ENCODE results near the gene GRID1. TPM values are rescaled to one million over a fixed set of nuclear protein-coding genes. Genes with fewer than 3 reads are reported as not detected.

The GRID1 gene
- total RNA-seq, 1 experiment from 2014 or later, result not detected

DNA sequence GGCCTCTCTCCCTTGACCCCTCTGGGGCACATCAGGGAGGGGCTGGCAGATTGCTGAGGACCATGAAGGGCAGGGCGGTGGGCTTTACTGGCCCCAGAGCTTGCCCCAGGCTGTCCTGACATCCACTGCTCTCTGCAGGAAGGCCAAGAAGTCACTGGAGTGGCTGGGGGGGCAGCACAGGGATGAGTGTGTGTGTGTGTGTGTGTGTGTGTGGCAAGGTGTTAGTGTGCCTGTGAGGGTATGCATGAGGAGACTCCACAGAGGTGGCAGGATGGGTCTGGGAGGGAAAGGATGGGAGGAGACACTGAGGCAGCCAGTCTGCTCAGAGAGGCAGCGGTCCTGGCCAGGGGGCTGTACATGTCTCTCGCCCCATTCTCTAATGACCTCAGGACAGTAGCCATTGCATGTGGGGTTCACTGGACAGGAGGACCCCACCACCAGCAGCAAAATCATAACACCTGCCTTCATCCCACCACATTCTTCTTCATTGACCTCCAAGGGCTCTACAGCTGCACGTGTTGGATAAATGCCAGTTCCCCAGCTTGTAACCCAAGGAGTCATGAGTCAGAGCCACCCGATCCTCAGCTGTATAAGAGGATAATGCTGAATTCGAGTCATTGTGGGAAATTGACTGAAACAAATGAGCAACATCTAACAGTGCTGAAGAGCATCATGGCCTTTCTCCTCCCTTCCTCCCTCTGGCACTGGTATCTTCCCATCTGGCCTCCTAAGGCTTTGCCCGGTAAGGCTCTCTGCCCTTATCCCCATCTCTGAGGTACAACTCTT is 720.5 kb downstream of the GRID1 start:
- H3K79me2 ChIP-seq (ENCODE audit: low read depth), result no peaks in the 10 kb centered on the region
- peaks cover 35% of the 10 kb centered on the region for H3F3A ChIP-seq (ENCODE audit: insufficient read depth, low read depth)
- DNase-seq, result peak in 1 of 2 experiments; percentile 50
- H3K9me2 ChIP-seq (ENCODE audit: insufficient read depth), result no peaks in the 10 kb centered on the region
- POLR2A ChIA-PET (ENCODE audit: unreplicated experiment), result no interaction called here
- intact Hi-C loops (cut with micrococcal nuclease; ENCODE audit: unreplicated experiment), result no loop called here
- H3K27me3 ChIP-seq (ENCODE audit: insufficient read depth, low read depth), result no peaks in the 10 kb centered on the region
- H3K36me3 ChIP-seq (ENCODE audit: low read depth), result no peaks in the 10 kb centered on the region
- no peak overlapping the region for H3K4me3 ChIP-seq
- H3K27ac ChIP-seq, result no peak overlapping the region
- H2AFZ ChIP-seq, result no peak overlapping the region
- H3K9me3 ChIP-seq (ENCODE audit: insufficient read depth, low read depth), result no peaks in the 10 kb centered on the region
- H3K4me1 ChIP-seq (replicated peaks; ENCODE audit: insufficient read depth), result peaks cover 37% of the 10 kb centered on the region
- TF ChIP-seq, protein P1, sequence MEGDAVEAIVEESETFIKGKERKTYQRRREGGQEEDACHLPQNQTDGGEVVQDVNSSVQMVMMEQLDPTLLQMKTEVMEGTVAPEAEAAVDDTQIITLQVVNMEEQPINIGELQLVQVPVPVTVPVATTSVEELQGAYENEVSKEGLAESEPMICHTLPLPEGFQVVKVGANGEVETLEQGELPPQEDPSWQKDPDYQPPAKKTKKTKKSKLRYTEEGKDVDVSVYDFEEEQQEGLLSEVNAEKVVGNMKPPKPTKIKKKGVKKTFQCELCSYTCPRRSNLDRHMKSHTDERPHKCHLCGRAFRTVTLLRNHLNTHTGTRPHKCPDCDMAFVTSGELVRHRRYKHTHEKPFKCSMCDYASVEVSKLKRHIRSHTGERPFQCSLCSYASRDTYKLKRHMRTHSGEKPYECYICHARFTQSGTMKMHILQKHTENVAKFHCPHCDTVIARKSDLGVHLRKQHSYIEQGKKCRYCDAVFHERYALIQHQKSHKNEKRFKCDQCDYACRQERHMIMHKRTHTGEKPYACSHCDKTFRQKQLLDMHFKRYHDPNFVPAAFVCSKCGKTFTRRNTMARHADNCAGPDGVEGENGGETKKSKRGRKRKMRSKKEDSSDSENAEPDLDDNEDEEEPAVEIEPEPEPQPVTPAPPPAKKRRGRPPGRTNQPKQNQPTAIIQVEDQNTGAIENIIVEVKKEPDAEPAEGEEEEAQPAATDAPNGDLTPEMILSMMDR (conservative IDR thresholded peaks at IDR 0.05), result no peak
- H4K20me1 ChIP-seq (ENCODE audit: insufficient read depth), result no peaks in the 10 kb centered on the region
- H3K4me2 ChIP-seq, result no peak overlapping the region
- CTCF ChIA-PET, result no interaction called here
- BruUV-seq (replicated peaks), result no TSS peak

DNA sequence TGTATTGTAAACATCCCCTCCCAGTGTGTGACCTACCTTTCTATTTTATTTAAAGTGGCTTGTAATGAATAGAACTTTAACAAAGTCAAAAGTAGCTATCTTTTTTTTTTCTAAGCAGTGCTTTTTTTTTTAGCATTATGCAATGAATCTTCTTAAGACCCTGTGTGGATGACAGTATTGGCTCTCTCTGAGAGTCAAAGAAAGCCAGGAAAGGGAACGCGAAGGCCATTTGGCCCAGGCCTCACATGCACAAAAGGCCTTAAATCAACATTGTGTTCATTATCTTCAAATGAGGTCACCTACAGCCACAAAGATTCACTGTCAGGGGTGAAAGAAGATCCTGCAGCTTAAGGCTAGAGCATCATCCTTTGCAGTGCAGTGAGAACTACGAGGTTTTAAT is 721.5 kb downstream of the GRID1 start:
- ChIA-PET POLR2A (ENCODE audit: unreplicated experiment) (no interaction called here), CTCF (no interaction called here)
- Histone ChIP-seq H3F3A (ENCODE audit: insufficient read depth, low read depth) (peaks cover 43% of the 10 kb centered on the region), H3K4me1 (replicated peaks; ENCODE audit: insufficient read depth) (peaks cover 47% of the 10 kb centered on the region), H3K4me3 (no peak overlapping the region), H2AFZ (no peak overlapping the region), H3K9me3 (ENCODE audit: insufficient read depth, low read depth) (no peaks in the 10 kb centered on the region), H4K20me1 (ENCODE audit: insufficient read depth) (no peaks in the 10 kb centered on the region), H3K27ac (0 out of 2 replicates have a peak overlapping the region, but pooled peaks have one; percentile 99), H3K36me3 (ENCODE audit: low read depth) (no peaks in the 10 kb centered on the region), H3K9me2 (ENCODE audit: insufficient read depth) (no peaks in the 10 kb centered on the region), H3K27me3 (ENCODE audit: insufficient read depth, low read depth) (no peaks in the 10 kb centered on the region), H3K4me2 (no peak overlapping the region), H3K79me2 (ENCODE audit: low read depth) (no peaks in the 10 kb centered on the region)
- intact Hi-C loops (cut with micrococcal nuclease; ENCODE audit: unreplicated experiment), result no loop called here
- no TSS peak for BruUV-seq (replicated peaks)
- DNase-seq, result no peak
- no peak for TF ChIP-seq EZH2 (IDR thresholded peaks at IDR 0.05; ENCODE audit: low read depth)
- TF ChIP-seq, protein P1 (conservative IDR thresholded peaks at IDR 0.05), result no peak

DNA sequence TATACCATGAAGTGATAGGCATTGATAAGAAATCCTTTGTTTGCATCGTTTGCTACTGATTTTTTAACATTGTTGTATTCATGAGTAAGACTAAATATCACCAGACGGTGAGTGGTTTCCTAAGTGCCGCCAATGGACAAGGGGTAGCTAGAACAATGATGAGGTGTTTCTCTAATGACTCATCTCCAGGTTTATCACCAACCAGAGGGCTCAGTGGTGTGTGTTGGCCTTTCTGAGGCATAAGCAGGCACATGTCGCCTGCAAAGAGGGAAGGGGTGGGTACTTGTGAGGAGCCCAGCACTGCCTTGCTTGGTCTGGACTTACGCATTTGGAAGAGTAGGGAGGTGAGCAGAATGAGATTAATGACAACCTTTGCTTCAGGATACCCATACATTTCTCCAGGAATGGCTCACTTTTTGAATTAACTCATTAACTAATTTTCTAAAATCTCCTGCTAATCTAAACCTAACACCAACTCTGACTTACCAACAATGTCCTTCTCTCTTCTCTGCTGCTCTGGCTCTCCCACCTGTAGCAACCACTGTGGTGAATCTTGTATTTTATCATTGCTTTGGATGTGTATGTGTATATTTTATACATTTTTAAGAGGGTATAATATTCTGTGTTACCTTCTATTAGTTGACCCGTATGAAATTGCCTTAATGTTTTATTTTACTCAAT is 722.6 kb downstream of the GRID1 start:
- CTCF ChIA-PET, result no interaction called here
- no peak overlapping the region for H3K4me3 ChIP-seq

More for the DNA sequence above, 722.6 kb downstream of the GRID1 start:
- no peaks in the 10 kb centered on the region for H3K9me2 ChIP-seq (ENCODE audit: insufficient read depth)
- peak overlapping the region; percentile 74 for H3K4me2 ChIP-seq
- peak; percentile 39 to 83 for DNase-seq
- H3F3A ChIP-seq (ENCODE audit: insufficient read depth, low read depth), result peaks cover 43% of the 10 kb centered on the region
- TF ChIP-seq EZH2 (IDR thresholded peaks at IDR 0.05; ENCODE audit: low read depth), result no peak
- TF ChIP-seq, protein P1 (conservative IDR thresholded peaks at IDR 0.05), result no peak
- intact Hi-C loops (cut with micrococcal nuclease; ENCODE audit: unreplicated experiment), result no loop called here
- H3K79me2 ChIP-seq (ENCODE audit: low read depth), result no peaks in the 10 kb centered on the region
- H4K20me1 ChIP-seq (ENCODE audit: insufficient read depth), result no peaks in the 10 kb centered on the region
- H2AFZ ChIP-seq, result 0 out of 2 replicates have a peak overlapping the region, but pooled peaks have one; percentile 33
- POLR2A ChIA-PET (ENCODE audit: unreplicated experiment), result interaction anchor here (0.6 kb wide), 1 partner anchor 88 kb away, joined by 10 read pairs; no protein-coding TSS in a partner anchor
- BruUV-seq (replicated peaks), result no TSS peak
- H3K27me3 ChIP-seq (ENCODE audit: insufficient read depth, low read depth), result no peaks in the 10 kb centered on the region
- peaks cover 47% of the 10 kb centered on the region for H3K4me1 ChIP-seq (replicated peaks; ENCODE audit: insufficient read depth)
- peak overlapping the region; percentile 99 for H3K27ac ChIP-seq
- H3K36me3 ChIP-seq (ENCODE audit: low read depth), result no peaks in the 10 kb centered on the region
- H3K9me3 ChIP-seq (ENCODE audit: insufficient read depth, low read depth), result no peaks in the 10 kb centered on the region
